A673 (cell line): ENCODE results near the gene QPCTL. TPM values are rescaled to one million over a fixed set of nuclear protein-coding genes. Genes with fewer than 3 reads are reported as not detected.
A peak's percentile ranks its signal among the peaks of the same experiment; 100 is the strongest.

Source experiments
- BruUV-seq: library from RNA; stranded (reverse); fragments of 400-500 nt; replicated peaks from 2 replicates; lab custom pipeline; 2021; lab: Mats Ljungman, UMichigan
- CTCF ChIA-PET: fragments of 300-600 bp; sonication (Branson Sonifier 250); formaldehyde crosslinking; loops from one replicate; lab custom pipeline; 2022; ENCODE audit warnings: antibody characterized with exemption; lab: Charles Lee
- POLR2A ChIA-PET: fragments of 300-600 bp; sonication (Branson Sonifier 250); formaldehyde crosslinking; loops from one replicate; lab custom pipeline; 2022; ENCODE audit warnings: antibody characterized with exemption; ENCODE audit not compliant: low non-redundant PET; lab: Charles Lee
- DNase-seq: peaks from one replicate; pipeline ENCODE4 v3.0.0-alpha.2; 2015; ENCODE audit warnings: low spot score
- H3K27ac ChIP-seq: fragments of 200-600 bp; sonication (generic); 2 replicates; pipeline ENCODE4 v1.5.1; 2016; ENCODE audit warnings: mixed run types, low read depth, mild to moderate bottlenecking, mixed read lengths, antibody characterized with exemption, low read length; ENCODE audit not compliant: poor library complexity, severe bottlenecking
- H3K27me3 ChIP-seq: fragments of 200-600 bp; sonication (generic); replicated peaks from 2 replicates; pipeline ENCODE4 v1.6.1; 2017; ENCODE audit warnings: mixed run types, low read depth, mild to moderate bottlenecking, mixed read lengths, antibody characterized with exemption, low read length; ENCODE audit not compliant: insufficient read depth, poor library complexity
- H3K36me3 ChIP-seq: fragments of 200-600 bp; sonication (generic); 2 replicates; pipeline ENCODE4 v1.6.1; 2016; ENCODE audit warnings: mixed run types, mild to moderate bottlenecking, mixed read lengths, antibody characterized with exemption, low read length; ENCODE audit not compliant: insufficient read depth, poor library complexity, severe bottlenecking
- H3K4me1 ChIP-seq: fragments of 200-600 bp; sonication (generic); 2 replicates; pipeline ENCODE4 v1.6.1; 2017; ENCODE audit warnings: mixed run types, mild to moderate bottlenecking, mixed read lengths, antibody characterized with exemption, low read length; ENCODE audit not compliant: insufficient read depth, poor library complexity, severe bottlenecking
- H3K4me3 ChIP-seq: fragments of 200-600 bp; sonication (generic); 2 replicates; pipeline ENCODE4 v1.5.1; 2016; ENCODE audit warnings: low read depth, mixed run types, mild to moderate bottlenecking, mixed read lengths, low read length; ENCODE audit not compliant: poor library complexity, severe bottlenecking
- H3K9me3 ChIP-seq: fragments of 200-600 bp; sonication (generic); 2 replicates; pipeline ENCODE4 v1.6.1; 2016; ENCODE audit warnings: mixed run types, low read depth, mild to moderate bottlenecking, mixed read lengths, antibody characterized with exemption, low read length; ENCODE audit not compliant: poor library complexity, severe bottlenecking
- CTCF ChIP-seq: fragments of 300-800, 200-600 bp; sonication (generic); conservative IDR thresholded peaks from 2 replicates; pipeline ENCODE4 v1.5.1; 2017; ENCODE audit warnings: low read depth, mild to moderate bottlenecking, antibody characterized with exemption, low read length, moderate library complexity, mixed read lengths
- EZH2 ChIP-seq: fragments of 200-600 bp; sonication (generic); IDR thresholded peaks from 2 replicates; pipeline ENCODE4 v1.6.1; 2017; ENCODE audit warnings: borderline replicate concordance, low read depth, mild to moderate bottlenecking, mixed read lengths, antibody characterized with exemption, low read length; ENCODE audit not compliant: poor library complexity, severe bottlenecking
- intact Hi-C: fragments of 100-400 bp; cut with micrococcal nuclease; formaldehyde crosslinking; loops from one replicate; pipeline ENCODE4 v1.10.0; 2022; ENCODE audit not compliant: unreplicated experiment
- total RNA-seq: library from RNA; stranded (reverse); gene quantifications from 2 replicates; pipeline ENCODE4 v1.2.3, GENCODE V29; 2021

The QPCTL gene
- total RNA-seq, 1 experiment from 2014 or later, result 12.8 TPM

GRCh38 chr19:45667620-45668341, 24.7 kb upstream of the QPCTL start, which contains the start of gene GIPR:
Gene GIPR (plus strand): TSS chr19:45668221. CDS start chr19:45669521, 1,300 bp downstream.
- Histone ChIP-seq H3K4me3 (peak within 1 kb of the TSS; percentile 53), H3K36me3 (no peaks in the 10 kb centered on the region), H3K9me3 (no peaks in the 10 kb centered on the region), H3K27ac (no peak within 1 kb of the TSS), H3K4me1 (peaks cover 15% of the 10 kb centered on the region), H3K27me3 (no peaks in the 10 kb centered on the region)
- ChIA-PET CTCF (no interaction called here), POLR2A (no interaction called here)
- DNase-seq, result peak; percentile 54
- intact Hi-C loops, result no loop called here
- BruUV-seq, result no TSS peak
- TF ChIP-seq CTCF (no peak), EZH2 (no peak)

GRCh38 chr19:45668342-45668871, 24.1 kb upstream of the QPCTL start:
- CTCF ChIA-PET, result no interaction called here
- H3K27ac ChIP-seq, result no peak overlapping the region
- POLR2A ChIA-PET, result no interaction called here
- peak overlapping the region; percentile 53 for H3K4me3 ChIP-seq
- TF ChIP-seq CTCF (no peak), EZH2 (no peak)
- peaks cover 15% of the 10 kb centered on the region for H3K4me1 ChIP-seq
- intact Hi-C loops, result no loop called here
- no TSS peak for BruUV-seq
- H3K36me3 ChIP-seq, result no peaks in the 10 kb centered on the region
- no peak for DNase-seq
- no peaks in the 10 kb centered on the region for H3K27me3 ChIP-seq
- no peaks in the 10 kb centered on the region for H3K9me3 ChIP-seq

- H3K27me3 ChIP-seq, result no peaks in the 10 kb centered on the region
- DNase-seq, result peak; percentile 88
- no peaks in the 10 kb centered on the region for H3K36me3 ChIP-seq
- ChIA-PET CTCF (interaction anchor here (1.0 kb wide), 1 partner anchor 28 kb away, joined by 5 read pairs; no protein-coding TSS in a partner anchor), POLR2A (no interaction called here)
- H3K27ac ChIP-seq, result no peak overlapping the region
- peaks cover 15% of the 10 kb centered on the region for H3K4me1 ChIP-seq
- no peak for TF ChIP-seq EZH2
- TF ChIP-seq CTCF, result no peak
- no peaks in the 10 kb centered on the region for H3K9me3 ChIP-seq
- BruUV-seq, result no TSS peak
- intact Hi-C loops, result no loop called here
- peak overlapping the region; percentile 33 for H3K4me3 ChIP-seq
These were observed 21.6 kb upstream of the QPCTL start for GRCh38 chr19:45670670-45671453.
